CD4-positive, alpha-beta T cell treated with Interleukin-1 beta for 1 hour (primary cell): ENCODE results near the gene PLXNB3.

Experiments used
- DNase-seq, 2 donors: peaks; one replicate each; pipeline ENCODE4 v3.0.0-alpha.2; 2020 to 2022

Gene PLXNB3

DNA sequence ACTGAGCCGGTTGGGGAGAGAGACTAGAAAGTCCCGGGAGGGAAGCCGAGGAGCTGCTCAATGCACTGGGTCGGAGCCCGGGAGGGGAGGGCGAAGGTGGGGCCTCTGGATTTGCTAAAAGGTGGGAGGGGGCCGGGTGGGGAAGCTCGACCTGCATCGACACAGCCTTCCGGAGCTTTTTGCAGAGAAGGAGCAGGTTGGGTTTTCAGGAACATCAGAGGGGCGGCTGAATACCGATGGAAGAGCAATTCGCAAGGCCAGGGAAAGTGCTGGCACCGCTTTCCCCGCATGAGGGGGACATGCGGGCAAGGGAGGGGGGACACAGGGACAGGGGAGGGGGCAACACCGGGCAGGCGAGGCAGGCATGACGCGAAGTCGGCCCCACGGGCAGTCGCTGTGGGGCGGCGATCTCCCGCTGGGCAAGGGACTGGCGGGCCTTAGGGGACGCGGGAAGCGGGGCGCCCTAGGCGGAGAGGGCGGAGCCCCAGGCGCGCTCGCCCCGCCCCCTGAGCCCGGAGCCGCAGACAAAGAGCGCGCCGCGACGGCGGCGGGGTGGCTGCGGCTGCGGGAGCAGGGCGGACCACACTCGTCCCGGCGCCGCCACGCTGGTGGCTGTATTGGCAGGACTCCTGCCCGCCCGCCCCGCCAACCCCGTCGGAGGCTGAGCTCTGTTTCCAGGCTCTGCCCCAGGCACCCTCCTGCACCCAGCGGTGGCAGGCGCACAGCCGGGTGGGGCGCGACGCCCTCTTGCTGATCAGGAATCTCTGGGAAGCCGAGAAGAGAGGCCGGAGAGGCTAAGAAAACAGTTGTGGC, 54.7 kb downstream of the PLXNB3 start:
- peak; percentile 55 to 59 for DNase-seq

DNA sequence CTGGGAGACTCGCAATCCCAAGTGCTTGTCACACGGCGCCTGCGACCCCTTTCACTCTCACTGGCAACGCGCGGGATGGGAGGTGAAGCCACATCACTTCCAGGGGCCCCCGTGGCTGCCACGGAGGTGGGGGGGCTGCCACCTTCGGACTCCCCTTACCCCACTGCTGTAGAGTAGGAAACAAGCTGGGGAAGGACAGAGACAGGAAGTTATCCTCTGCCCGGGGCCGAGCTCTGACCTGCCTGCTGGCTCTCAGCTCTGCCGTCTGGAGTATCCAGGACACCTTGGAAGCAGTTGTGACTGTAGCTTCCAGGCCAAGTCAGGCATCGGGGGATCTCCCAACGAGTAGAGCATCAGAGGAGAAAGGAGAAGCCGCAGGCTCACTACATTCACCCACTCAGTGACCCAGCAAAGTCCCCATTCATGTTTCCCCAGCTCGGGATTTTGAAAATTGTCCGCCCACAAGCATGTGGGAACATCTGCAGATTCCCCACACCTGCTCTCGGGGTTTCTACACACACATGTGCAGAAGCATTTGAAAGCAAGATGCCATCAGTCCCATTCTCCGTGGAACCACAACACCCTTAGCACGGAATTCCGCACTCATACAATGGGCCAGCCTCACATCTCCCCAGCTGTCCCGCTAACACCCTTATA, 55.5 kb downstream of the PLXNB3 start:
- DNase-seq, result no peak

DNA sequence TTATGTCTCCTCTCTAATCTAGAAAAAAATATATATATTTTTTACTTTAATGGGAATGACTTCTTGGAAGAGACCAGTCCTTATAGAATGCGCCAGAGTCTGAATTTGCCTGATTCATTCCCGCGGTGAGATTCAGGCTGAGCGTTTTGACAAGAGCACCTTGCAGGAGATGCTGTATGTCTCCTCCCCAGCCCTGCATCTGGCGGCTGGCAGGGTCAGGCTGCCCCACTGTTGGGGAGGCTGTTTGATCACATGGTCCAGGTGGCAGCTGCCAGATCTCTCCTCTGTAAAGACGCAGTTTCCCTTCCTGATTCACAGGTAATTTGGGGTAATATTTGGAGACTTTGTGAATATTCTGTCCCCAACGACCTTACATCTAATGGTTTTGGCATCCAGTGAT, 56.6 kb downstream of the PLXNB3 start:
- no peak for DNase-seq

DNA sequence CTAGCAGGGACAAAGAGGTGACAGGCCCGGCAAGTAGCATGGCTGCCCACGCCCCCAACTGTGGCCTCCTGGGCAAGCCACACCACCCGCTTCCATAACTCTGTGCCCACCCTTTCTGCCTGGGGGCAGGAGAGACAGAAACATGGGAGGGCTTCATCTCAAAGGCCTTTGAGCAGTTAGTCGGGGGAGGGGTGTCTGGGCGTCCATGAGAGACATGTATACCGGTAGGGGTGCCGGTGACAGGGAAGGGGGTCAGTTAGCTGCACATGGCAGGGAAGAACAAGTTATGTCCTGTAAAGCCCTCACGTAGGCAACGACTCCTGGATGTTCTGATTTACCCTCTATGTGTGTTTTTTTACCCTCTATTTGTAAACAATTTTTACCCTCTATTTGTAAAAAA, 57.0 kb downstream of the PLXNB3 start:
- no peak for DNase-seq

DNA sequence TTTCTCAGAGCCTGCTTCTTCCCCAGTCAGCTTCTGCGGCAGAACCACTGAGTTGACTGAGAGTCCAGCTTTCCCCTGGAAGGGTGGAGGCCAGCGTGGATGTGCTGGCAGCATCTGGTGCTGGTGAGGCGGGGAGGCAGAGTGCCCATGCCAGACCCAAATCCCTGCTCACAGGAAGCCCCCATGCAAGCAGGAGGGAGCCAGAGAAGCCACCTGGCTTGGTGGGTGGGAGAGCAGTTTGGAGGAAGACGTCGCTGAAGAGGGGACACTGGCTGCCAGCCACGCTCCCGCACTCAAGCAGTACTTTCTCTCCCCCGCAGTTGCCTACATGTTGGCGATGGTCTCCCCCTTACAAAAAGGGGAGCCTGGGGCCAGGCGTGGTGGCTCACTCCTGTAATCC, 60.3 kb downstream of the PLXNB3 start:
- DNase-seq, result no peak

DNA sequence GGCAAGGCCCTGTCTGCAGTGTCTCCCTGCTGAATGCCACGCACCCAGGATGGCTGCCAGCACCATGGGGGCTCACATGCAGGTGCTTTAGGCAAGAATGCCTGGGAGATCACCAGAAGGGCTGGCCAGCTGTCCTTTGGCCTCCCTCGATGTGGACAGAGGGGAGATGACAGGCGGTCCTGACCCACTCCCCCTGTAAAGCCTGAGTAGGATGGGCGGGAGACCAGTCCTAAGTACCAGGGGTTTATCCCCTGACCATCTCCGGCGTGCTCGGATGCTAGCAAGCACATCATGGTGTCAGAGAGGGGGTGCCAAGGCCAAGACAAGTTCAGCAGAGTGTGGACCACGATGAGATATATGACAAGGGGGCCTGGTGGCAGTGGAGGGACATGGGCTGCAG, 61.0 kb downstream of the PLXNB3 start:
- DNase-seq, result no peak
